Cardiac muscle cell (in vitro differentiated cells and primary cell): ENCODE results near the gene SLC13A3. TPM values are rescaled to one million over a fixed set of nuclear protein-coding genes. Genes with fewer than 3 reads are reported as not detected.

Experiments used
- DNase-seq, 2 donors: peaks; one replicate each; pipeline versions ENCODE4 v3.0.0 to v3.0.0-alpha.2; 2010 to 2017; ENCODE audit warnings: low read depth in 1 of 2, low spot score in 1 of 2
- H3K27ac ChIP-seq: fragments of 200-600 bp; sonication (generic); 2 replicates; pipeline ENCODE4 v1.5.1; 2016
- H3K27me3 ChIP-seq: fragments of 200-600 bp; sonication (generic); 2 replicates; pipeline ENCODE4 v1.6.0; 2016; ENCODE audit warnings: control low read depth
- H3K36me3 ChIP-seq: fragments of 200-600 bp; sonication (generic); 2 replicates; pipeline ENCODE4 v1.5.1; 2016; ENCODE audit warnings: control low read depth
- H3K4me1 ChIP-seq: fragments of 200-600 bp; sonication (generic); 2 replicates; pipeline ENCODE4 v1.8.1; 2017; ENCODE audit warnings: low read depth, mild to moderate bottlenecking, mixed run types
- H3K4me3 ChIP-seq: fragments of 200-600 bp; sonication (generic); 2 replicates; pipeline ENCODE4 v1.5.1; 2016; ENCODE audit warnings: mild to moderate bottlenecking
- H3K9me3 ChIP-seq: fragments of 200-600 bp; sonication (generic); 2 replicates; pipeline ENCODE4 v1.5.1; 2017; ENCODE audit warnings: low read depth, mild to moderate bottlenecking, control low read depth
- CTCF ChIP-seq: IDR thresholded peaks from 2 replicates; pipeline ENCODE4 v1.5.1; 2012; ENCODE audit warnings: low read depth, mild to moderate bottlenecking, low read length
- polyA plus RNA-seq: library from polyadenylated mRNA; unstranded; fragments of >200 nt; fragmentation: Nextera tagmentation; extraction: Ambion mirVana; gene quantifications from 2 replicates; pipeline ENCODE4 v1.2.1, GENCODE V29; 2016
- total RNA-seq: library from RNA; depleted of rRNA; stranded (reverse); fragments of >200 nt; gene quantifications from 2 replicates; pipeline ENCODE4 v1.2.3, GENCODE V29; 2016

The SLC13A3 gene
- total and polyA plus RNA-seq, 2 experiments from 2014 or later, result 2.1 to 3.9 TPM

DNA sequence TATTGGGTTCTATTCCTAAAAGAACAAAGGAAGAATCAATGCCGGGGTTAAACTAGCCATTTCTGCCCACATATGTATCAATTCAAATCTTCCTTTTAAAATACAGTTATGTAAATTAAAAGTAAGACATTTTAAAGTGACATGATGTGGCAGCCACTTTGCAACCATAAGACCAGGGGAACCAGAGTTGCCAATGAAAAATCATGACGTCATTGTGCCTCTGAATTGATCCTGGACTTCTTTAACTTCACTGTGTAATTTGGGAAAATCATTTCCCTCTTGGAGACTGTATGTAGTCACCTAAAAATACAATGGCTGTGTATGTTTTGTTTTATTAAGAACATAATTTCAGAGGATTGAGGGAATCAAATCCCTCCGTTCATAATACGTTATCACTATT, 42.2 kb downstream of the SLC13A3 start:
- no peaks in the 10 kb centered on the region for H3K9me3 ChIP-seq
- H3K27ac ChIP-seq, result no peak overlapping the region
- no peak overlapping the region for H3K4me3 ChIP-seq
- DNase-seq, result no peak
- no peaks in the 10 kb centered on the region for H3K4me1 ChIP-seq
- no peak for TF ChIP-seq CTCF
- H3K27me3 ChIP-seq, result no peaks in the 10 kb centered on the region
- H3K36me3 ChIP-seq, result no peaks in the 10 kb centered on the region

DNA sequence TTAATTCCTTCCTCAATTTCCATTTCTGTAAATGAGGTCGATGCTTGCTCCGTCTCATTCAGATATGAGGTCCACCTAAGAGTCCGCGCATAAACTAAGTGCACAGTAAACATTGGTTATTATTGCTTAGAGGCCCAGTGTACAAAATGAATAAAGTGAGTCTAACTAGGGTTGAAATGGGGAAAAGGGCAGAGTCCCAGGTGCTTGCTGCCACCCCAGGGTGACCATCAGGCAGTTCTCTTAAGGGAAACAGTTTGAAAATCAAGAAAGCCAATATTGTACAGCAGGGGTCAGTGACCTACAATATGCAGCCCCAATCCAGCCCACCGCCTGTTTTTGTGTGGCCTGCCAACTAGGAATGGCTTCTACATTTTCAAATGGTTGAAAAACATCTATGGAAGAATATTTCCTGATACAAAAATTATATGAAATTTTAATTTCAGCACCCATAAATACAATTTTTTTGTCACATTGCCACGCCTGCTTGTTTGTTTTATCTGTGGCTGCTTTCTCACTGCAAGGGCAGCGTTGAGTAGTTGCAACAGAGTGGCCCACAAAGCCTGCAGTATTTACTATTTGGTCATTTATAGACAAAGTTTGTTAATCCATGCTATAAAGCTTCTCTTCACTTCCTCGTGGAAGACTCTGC, 43.3 kb downstream of the SLC13A3 start:
- DNase-seq, result no peak
- H3K36me3 ChIP-seq, result no peaks in the 10 kb centered on the region
- no peaks in the 10 kb centered on the region for H3K27me3 ChIP-seq
- no peaks in the 10 kb centered on the region for H3K9me3 ChIP-seq
- H3K4me1 ChIP-seq, result no peaks in the 10 kb centered on the region
- TF ChIP-seq CTCF, result no peak
- H3K27ac ChIP-seq, result no peak overlapping the region
- H3K4me3 ChIP-seq, result no peak overlapping the region

DNA sequence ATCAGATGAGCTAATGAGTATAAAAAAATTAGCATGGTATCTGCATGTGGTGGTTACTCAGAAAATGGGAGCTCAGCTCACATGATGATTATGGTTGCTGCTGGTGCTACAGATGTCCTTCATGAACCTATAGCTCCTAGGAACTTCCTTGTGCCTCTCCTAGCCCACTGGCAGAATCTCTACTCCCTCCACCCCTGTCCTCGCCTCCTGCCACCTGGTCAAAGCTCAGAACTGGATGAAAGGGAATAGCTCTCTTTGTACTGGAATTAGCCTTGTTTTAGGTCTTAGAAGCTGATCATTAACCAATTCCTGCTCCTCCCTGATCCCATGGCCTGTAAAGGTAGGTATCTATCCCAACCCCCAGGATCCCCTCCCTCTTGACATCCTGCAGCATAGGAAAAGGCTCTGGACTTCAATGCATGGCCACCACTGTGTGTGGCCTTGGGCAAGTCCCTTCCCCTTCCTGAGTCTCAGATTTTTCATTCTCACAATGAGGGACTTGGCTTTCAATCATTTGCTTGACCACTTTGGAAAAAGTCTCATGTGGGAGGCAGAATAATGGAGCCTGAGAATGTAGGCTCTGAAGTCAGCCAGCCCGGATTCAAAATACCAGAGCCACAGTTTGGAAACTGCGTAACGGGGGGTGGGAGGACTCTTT, 43.9 kb downstream of the SLC13A3 start:
- Histone ChIP-seq H3K36me3 (no peaks in the 10 kb centered on the region), H3K9me3 (no peaks in the 10 kb centered on the region), H3K4me1 (no peaks in the 10 kb centered on the region), H3K27me3 (no peaks in the 10 kb centered on the region), H3K4me3 (no peak overlapping the region), H3K27ac (no peak overlapping the region)
- TF ChIP-seq CTCF, result no peak
- DNase-seq, result no peak

GRCh38 chr20:46606817-46607190, 44.5 kb downstream of the SLC13A3 start:
- DNase-seq, result no peak
- Histone ChIP-seq H3K9me3 (no peaks in the 10 kb centered on the region), H3K27me3 (no peaks in the 10 kb centered on the region), H3K27ac (no peak overlapping the region), H3K4me1 (no peaks in the 10 kb centered on the region), H3K4me3 (no peak overlapping the region), H3K36me3 (no peaks in the 10 kb centered on the region)
- TF ChIP-seq CTCF, result no peak

DNA sequence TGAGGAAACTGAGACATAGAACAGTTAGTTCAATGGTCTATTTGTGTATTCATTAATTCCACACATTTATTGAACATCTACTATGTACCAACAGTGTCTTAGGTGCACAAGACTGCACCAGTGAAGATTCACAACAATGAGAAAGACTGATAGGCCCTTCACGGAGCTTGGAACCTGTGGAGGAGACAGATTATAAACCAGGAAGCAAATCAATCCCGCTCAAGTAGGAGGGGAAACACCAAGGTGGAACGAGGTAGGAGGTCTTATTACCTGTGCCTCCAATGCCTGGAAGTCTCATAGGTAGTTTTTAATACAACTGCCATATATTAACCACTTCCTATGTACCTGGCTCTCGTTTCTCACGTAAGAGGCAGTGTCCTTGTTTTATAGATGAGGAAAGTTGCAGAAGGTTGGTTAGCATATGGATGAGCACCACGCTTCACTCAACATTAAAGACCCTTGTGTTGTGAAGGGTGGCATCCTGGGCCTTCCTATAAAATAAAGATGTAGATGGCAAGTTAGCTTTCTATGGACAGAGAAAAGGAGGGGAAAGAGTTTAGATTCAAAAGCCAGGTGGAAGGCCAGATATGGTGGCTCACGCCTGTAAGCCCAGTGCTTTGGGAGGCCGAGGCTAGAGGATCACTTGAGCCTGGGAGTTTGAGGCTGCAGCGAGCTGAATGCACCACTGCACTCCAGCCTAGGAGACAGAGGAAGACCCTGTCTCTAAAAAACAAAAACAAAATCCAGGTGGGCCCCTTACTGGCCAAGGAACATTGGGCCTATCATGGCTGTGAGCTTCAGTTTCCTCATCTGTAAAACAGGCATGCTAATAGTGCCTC, 45.1 kb downstream of the SLC13A3 start:
- no peaks in the 10 kb centered on the region for H3K4me1 ChIP-seq
- TF ChIP-seq CTCF, result no peak
- no peak for DNase-seq
- no peak overlapping the region for H3K27ac ChIP-seq
- no peaks in the 10 kb centered on the region for H3K27me3 ChIP-seq
- H3K9me3 ChIP-seq, result no peaks in the 10 kb centered on the region
- no peaks in the 10 kb centered on the region for H3K36me3 ChIP-seq
- H3K4me3 ChIP-seq, result no peak overlapping the region
